GM18861 (cell line): ENCODE results near the gene CDNF.
"Not testable (repeated sequence)": the region's sequence is repeated elsewhere in the genome, so short reads cannot be mapped to it uniquely, and the experiment has no call there.

Experiments used
- ATAC-seq: cut with Tn5 transposase; IDR thresholded peaks from one replicate; pipeline ENCODE4 v1.9.1; 2021; ENCODE audit not compliant: unreplicated experiment

The CDNF gene

DNA sequence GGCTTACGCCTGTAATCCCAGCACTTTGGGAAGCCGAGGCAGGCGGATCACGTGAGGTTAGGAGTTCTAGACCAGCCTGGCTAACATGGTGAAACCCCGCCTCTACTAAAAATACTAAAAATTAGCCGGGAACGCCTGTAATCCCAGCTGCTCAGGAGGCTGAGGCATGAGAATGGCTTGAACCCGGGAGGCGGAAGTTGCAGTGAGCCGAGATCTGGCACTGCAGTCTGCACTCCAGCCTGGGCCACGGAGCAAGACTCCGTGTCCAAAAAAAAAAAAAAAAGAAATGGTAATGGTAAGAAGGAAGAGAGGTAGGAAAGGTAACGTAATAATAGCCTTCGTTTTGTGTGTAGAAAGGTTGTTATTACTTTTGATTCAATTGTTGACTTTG lies 1.5 kb upstream of the CDNF start:
- no peak for ATAC-seq

GRCh38 chr10:14838582-14839304 lies 906 bp upstream of the CDNF start:
- no peak for ATAC-seq

DNA sequence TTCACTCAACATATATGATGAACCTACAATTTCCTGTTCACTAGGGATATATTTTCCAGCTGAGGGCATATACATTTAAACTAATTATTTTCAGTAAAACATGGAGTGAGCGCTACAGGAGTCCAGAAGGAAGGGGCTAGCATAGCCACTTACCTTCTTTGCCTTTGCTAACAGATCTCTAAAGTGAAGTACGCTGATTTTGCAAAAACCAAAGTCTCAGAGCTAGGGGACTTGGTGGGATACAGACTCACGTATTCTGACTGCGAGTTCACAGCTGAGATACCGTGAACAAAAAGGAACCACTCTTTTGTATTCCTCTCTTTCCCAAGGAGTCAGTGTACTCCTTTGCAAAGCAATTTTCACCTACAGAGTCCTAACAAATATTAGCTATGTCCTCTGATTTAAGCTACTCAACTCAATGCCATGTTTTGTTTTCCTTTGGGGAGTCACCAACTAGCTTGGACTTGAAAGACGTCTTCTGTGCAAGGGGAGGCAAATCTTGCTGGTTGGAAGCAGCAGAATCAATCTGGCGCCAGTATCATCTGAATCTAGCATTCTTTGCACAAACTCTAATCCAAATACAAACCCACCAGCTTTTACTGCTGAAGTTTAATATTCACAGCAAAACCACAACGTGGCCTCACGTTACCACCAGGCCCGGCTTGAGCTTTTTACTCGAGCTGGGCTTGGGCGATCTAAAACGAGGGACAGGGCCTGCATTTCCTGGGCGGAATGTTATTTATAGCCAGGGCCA lies 657 bp downstream of the CDNF start:
- ATAC-seq = peak; percentile 0

DNA sequence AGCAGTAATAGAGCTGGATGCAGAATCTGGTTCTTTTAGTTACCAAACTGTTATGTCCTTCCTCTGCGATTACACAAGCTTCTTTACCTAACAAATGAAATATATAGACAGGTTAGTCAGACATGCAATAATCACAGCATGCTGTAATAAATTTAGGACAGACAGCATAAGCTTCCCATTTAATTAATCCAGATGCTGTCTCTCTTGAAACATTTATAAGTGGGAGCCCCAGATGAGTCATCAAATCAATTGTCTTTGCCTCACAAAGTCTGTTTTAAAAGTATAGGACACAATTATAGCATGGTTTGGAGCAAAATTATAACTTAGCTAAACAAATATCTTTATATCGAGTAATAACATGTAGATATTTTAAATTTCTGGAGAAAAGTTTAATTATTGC lies 1.6 kb downstream of the CDNF start:
- ATAC-seq = no peak

GRCh38 chr10:14833106-14833505 lies 4.7 kb downstream of the CDNF start:
- ATAC-seq = no peak

DNA sequence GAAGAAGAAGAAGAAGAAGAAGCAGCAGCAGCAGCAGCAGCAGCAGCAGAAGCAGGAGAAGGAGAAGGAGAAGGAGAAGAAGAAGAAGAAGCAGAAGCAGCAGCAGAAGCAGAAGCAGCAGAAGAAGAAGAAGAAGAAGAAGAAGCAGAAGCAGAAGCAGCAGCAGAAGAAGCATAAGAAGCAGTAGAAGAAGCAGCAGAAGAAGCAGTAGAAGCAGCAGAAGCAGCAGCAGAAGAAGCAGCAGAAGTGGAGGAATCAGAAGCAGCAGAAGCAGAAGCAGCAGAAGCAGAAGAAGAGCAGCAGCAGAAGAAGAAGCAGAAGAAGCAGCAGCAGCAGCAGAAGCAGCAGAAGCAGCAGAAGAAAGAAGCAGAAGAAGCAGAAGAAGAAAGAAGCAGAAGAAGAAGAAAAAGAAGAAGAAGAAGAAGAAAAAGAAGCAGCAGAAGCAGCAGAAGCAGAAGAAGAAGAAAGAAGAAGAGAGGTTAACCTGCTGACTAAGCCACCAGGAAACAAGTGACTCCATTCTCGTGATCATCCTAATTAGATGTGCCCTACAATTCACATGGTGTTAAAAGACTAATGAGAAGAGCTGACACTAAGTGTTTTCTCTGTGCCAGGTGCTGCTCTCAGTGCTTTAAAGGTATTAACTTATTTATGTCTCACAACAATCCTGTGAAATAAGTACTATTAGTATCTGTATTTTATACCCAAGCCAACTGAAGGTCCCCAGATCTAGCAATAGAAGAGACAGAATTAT lies 11.6 kb downstream of the CDNF start:
- no peak for ATAC-seq

DNA sequence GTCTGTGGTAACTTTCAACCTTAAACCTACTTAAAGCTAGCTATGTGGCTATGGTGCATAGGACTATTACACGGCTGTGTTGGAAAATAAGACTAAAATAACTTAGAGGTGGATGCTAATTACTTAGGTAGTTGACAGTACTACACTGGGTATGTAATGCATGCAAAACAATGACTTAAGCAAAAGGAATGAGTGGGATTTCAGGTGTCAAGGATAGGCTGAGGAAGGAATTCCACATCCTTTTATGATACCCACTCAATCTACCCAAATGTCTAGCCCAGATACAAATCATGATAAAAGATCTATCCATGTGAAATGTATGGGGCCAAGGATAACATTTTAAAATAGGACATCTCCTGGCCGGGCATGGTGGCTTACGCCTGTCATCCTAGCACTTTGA lies 13.9 kb downstream of the CDNF start:
- ATAC-seq = no peak

GRCh38 chr10:14822879-14823755 lies 14.7 kb downstream of the CDNF start:
- no peak for ATAC-seq

DNA sequence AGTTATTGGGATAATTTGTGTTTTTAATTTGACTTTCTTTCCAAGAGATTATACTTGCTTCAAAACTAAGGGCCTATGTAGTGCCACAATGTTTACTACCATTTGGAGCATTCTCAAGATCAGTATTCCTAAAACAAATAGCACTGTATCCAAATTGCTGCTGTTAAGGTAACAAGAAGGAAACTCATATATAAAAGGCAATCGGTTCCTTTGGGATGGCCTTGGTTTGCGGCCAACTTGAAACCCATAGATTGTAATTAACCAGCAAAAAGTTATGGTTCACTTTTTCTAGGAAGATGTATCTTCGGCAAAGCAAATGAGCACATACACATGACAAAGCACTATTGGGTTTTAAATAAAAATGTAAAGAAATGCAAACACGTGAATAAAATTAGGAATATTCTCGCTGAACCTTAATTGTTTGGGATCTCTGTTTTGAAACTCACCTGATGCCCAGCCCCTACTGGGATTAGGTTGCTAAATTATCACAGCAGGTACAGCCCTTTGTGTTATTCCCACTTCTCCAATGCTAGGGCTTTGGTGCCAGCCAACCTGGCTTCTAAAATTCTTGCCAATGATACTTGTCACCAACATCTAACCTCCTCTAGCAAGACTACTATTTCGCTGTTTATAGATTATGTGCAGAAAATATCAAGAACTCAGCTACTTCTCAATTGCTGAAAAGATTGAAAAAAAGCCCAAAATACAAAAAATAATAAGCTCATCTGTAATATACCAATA lies 16.0 kb downstream of the CDNF start:
- ATAC-seq = no peak

DNA sequence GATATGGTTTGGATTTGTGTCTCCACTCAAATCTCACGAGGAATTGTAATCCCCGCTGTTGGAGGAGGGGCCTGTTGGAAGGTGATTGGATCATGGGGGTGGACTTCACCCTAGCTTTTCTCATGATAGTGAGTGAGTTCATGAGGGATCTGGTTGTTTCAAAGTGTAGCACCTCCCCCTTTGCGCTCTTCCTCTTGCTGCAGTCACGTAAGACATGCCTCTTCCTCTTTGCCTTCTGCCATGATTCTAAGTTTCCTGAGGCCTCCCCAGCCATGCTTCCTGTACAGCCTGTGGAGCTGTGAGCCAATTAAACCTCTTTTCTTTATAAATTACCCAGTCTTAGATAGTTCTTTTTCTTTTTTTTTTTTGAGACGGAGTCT lies 17.1 kb downstream of the CDNF start:
- ATAC-seq = no peak

- no peak for ATAC-seq
Measured at GRCh38 chr10:14820010-14820774, 17.6 kb downstream of the CDNF start.

DNA sequence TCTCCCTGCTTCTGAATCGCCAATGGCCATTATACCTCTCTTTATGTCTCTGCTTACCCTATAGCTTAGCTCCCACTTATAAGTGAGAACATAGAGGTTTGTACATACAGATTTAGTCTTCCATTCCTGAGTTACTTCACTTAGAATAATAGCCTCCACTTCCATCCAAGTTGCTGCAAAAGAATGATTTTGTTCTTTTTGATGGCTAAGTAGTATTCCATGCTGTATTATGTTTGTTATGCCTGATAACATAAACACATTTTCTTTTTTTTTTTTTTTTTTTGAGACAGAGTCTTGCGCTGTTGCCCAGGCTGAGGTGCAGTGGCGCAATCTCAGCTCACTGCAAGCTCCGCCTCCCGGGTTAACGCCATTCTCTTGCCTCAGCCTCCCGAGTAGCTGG lies 21.1 kb downstream of the CDNF start:
- ATAC-seq = not testable (repeated sequence)

DNA sequence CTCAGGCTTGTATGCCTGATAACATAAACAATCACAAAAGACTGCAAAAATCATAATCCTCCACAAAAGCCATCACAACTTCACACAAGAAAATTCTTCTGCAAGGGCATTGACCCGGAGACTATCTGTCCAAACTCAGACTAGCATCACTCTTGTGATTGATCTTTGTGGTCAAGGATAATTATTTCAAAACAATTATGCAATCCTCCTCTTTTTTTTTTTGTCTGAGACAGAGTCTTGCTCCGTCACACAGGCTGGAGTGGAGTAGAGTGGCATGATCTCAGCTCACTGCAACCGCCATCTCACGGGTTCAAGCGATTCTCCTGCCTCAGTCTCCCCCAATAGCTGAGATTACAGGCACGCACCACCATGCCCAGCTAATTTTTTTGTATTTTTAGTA lies 22.2 kb downstream of the CDNF start:
- ATAC-seq = no peak

DNA sequence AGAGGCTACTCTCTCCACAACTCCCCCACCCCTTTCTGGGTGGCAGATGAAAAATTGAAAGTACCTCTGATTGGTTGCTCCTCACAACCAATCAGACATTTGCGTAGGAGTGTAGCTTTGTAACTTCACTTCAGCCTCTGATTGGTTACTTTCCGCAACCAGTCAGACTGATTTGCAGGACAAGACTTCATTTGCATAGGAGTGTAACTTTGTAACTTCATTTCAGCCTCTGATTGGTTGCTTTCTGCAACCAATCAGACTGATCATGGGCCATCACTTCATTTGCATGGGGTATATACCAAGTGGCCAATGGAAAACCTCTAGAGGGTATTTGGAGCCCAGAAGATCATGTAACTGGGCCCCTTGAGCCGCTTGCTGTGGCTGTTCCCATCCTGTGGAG lies 25.6 kb downstream of the CDNF start:
- no peak for ATAC-seq

GRCh38 chr10:14810969-14811953 lies 26.6 kb downstream of the CDNF start:
- ATAC-seq = no peak

GRCh38 chr10:14806318-14806717 lies 31.5 kb downstream of the CDNF start:
- ATAC-seq = no peak

GRCh38 chr10:14803827-14804226 lies 34.0 kb downstream of the CDNF start:
- ATAC-seq = peak; percentile 45

DNA sequence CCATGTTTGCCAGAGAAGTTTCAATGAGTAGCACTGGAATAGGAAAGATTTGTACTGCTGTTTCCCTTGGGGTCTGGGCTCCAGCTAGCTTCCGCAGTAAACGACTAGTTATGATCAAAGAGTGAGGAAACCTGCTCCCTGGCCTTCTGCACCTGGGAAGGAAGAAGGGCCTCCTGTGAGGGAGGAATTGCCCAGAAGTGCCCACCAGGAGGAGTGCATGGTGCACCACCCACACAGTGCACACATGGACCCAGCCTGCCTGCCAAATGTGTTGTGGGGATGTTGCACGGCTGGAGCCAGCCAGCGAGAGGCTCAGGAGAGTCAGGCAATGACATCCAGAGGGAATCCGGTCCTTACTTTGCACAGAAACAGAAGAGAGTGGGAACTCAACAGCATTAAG lies 36.1 kb downstream of the CDNF start:
- no peak for ATAC-seq
